AML-193 (cell line): ENCODE measurements around the gene COQ4.
A peak's percentile ranks its signal among the peaks of the same experiment; 100 is the strongest.

Experiments used
- DNase-seq, 2 experiments: peaks; one replicate each; lab custom pipeline; 2025; lab: John Stamatoyannopoulos, UW

The COQ4 gene

DNA sequence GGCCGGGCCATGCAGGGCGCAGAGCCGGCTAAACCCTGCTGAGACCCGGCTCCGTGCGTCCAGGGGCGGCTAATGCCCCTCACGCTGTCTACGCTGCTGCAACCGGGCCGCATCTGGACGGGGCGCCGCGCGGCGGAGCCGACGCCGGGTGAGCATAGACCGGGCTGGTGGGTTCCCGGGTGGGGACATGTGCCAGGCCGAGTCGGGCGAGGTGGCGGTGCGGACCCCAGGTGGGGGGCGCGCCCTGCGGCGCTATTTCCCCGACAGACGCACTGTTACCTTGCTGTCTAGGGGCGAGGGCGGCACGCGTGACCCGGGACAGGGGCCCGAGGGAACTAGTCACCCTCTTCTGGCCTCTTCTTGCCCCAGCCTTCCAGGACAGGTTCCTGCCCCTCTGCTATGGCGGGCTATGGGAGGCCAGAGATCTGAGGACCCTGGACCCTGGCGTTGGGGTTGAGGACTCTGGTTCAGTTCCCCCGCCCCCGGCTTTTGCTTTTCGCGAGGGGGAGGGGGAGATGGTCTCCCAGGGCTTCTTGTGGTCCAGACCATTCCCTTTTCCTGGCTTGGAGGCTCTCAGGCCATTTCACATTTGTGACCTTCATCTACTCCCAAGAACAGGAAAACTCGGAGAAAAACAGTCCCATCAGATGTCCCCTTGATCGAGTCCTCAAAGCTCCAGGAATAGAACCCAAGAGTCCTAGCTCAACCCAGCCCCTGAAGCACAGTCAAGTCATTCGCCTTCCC lies 18.2 kb downstream of the COQ4 start:
- DNase-seq, result no peak

GRCh38 chr9:128341435-128341849 lies 18.8 kb downstream of the COQ4 start:
- DNase-seq, result peak; percentile 65 to 66

DNA sequence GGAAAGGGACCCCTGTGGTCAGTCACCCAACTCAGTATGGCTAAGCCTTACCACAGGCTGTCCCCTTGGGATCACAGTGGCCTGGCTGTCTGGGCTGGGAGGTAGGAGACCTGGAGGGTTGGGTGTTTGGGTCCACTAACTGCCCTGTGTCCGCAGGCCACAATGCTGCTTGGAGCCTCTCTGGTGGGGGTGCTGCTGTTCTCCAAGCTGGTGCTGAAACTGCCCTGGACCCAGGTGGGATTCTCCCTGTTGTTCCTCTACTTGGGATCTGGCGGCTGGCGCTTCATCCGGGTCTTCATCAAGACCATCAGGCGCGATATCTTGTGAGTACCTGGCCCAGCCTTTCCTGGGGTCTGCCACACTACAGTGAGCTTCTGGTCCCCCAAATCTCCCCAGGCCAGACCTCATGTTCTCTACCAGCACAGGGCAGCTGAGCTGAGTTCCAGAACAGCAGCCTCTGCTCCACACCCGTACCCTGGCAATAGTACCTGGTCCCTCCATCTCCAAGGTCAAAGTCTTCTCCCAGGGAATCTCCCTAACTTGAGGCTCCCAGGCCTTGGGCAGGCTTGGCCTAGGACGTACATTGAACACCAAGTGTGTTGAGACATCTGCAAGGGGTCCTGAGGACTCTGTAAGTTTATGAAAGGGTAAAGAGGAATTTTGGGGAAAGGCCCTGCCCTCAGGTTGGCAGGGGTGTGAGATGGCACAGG lies 20.5 kb downstream of the COQ4 start:
- DNase-seq, result no peak

GRCh38 chr9:128343855-128344254 lies 21.2 kb downstream of the COQ4 start:
- DNase-seq, result no peak

DNA sequence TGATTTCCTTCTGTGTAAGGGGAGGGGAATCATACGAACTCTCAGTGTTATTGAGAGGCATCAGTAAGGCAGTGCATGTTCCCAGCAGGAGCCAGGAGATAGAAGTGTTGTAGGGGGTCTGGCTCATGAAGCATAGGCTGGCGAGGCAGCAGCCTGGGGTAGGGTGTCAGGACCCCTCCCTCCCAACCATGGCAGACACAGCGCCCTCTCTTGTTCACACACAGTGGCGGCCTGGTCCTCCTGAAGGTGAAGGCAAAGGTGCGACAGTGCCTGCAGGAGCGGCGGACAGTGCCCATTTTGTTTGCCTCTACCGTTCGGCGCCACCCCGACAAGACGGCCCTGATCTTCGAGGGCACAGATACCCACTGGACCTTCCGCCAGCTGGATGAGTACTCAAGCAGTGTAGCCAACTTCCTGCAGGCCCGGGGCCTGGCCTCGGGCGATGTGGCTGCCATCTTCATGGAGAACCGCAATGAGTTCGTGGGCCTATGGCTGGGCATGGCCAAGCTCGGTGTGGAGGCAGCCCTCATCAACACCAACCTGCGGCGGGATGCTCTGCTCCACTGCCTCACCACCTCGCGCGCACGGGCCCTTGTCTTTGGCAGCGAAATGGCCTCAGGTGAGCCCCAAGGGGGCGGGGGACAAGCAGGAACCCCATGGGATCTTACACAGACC lies 22.4 kb downstream of the COQ4 start:
- no peak for DNase-seq

DNA sequence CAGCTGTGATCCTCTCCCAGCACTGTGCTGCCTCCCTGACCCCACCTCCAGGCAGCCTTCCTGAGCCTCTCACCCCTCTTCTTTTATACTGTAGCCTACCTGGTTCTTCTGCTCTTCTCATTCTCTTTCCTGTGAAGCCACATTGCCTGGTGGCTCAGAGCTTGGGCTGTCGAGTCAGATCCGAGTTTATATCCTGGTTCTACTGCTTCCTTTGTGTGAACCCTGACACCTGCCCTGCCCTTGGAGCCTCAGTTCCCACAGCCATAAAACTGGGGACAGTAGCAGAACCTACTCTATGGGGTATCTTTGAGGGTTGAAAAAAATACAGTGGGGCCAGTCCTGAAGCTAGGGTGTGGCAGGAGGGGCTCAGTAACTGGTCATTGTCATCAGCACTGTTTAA lies 26.5 kb downstream of the COQ4 start:
- no peak for DNase-seq

GRCh38 chr9:128349772-128350171 lies 27.1 kb downstream of the COQ4 start:
- DNase-seq, result no peak

DNA sequence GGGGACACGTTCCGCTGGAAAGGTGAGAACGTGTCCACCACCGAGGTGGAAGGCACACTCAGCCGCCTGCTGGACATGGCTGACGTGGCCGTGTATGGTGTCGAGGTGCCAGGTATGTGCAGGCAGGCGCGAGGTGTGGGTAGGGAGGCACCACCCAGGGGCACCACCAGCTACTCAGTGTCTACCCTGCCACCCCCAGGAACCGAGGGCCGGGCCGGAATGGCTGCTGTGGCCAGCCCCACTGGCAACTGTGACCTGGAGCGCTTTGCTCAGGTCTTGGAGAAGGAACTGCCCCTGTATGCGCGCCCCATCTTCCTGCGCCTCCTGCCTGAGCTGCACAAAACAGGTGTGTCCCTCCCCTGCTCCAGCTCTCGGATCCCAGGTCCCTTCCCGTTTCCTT lies 32.8 kb downstream of the COQ4 start:
- no peak for DNase-seq

DNA sequence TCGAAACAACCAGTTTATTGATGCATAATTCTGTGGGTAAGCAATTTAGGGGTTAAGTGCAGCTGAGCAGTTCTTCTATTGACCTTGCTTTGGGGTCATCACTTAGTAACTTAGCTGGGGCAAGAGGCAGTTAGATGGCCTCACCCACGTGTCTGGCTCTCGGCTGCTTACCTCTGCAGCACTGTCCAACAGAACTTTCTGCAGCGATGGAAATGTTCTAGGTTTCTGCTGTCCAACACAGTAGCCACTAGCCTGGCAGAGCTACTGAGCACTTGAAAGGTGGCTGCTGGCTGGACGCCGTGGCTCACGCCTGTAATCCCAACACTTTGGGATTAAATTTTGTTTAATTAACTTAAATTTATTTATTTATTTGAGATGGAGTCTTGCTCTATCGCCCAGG lies 35.5 kb downstream of the COQ4 start:
- no peak for DNase-seq

DNA sequence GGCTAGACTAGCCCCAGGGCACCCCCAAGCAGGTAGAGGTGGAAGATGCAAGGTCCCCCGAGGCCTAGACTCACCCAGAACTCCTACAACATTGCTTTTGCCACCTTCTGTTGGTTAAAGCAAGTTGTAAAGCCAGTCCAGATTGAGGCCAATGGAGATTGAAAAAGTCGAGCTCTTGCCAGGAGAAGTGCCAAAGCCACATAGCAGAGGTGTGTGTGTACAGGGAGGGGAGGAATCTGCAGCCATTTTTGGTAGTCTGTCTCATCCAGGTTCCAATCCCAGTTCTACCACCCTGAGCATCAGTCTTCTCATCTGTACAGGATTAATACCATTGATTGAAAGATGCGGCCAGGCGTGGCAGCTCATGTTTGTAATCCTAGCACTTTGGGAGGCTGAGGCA lies 36.2 kb downstream of the COQ4 start:
- no peak for DNase-seq

DNA sequence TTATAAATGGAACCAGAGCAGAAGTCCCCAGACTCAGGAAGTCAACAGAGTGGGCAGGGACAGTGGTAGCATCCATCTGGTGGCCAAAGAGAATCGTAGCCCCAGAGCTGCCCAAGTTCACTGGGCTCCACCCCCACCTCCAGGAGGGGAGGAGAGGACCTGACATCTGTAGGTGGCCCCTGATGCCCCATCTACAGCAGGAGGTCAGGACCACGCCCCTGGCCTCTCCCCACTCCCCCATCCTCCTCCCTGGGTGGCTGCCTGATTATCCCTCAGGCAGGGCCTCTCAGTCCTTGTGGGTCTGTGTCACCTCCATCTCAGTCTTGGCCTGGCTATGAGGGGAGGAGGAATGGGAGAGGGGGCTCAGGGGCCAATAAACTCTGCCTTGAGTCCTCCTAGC lies 38.2 kb downstream of the COQ4 start:
- DNase-seq, result no peak

- DNase-seq, result no peak
Measured at GRCh38 chr9:128361296-128361985, 38.8 kb downstream of the COQ4 start.

GRCh38 chr9:128361986-128362646 lies 39.5 kb downstream of the COQ4 start:
- peak; percentile 55 to 71 for DNase-seq

- DNase-seq, result no peak
Measured at GRCh38 chr9:128362774-128363173, 40.1 kb downstream of the COQ4 start.

- DNase-seq, result no peak
Measured at GRCh38 chr9:128365525-128365924, 42.9 kb downstream of the COQ4 start.

DNA sequence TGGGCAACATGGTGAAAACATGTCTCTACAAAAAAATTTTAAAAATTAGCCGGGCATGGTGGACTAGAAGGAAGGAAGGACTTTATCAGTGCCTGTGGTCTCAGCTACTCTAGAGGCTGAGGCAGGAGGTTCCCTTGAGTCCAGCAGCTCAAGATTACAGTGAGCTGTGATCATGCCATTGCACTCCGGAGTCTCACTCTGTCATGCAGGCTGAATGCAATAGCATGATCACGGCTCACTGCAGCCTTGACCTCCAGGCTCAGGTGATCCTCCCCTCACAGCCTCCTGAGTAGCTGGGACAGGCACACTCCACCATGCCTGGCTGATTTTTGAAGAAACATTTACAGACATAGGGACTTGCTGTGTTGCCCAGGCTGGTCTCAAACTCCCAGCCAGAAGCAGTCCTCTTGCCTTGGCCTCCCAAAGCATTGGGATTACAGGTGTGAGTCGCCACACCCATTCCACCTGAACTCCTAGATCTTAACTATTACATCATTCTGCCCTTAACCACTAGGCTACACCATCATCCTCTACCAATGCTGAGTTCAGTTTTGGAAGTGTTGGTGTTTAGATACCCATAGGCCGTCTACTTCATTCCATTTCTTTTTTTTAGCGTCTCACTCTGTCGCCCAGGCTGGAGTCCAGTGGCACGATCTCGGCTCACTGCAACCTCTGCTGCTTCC lies 46.5 kb downstream of the COQ4 start:
- DNase-seq, result no peak

GRCh38 chr9:128370367-128370751 lies 47.7 kb downstream of the COQ4 start:
- peak in 1 of 2 experiments; percentile 21 for DNase-seq

- DNase-seq, result peak; percentile 88 to 91
Measured at GRCh38 chr9:128370752-128371629, 48.4 kb downstream of the COQ4 start, which contains the start of gene URM1. TSS of gene URM1 (plus strand) at chr9:128371374. CDS start at chr9:128371381, 7 bp downstream.

- no peak for DNase-seq
Measured at GRCh38 chr9:128371630-128372117, 49.0 kb downstream of the COQ4 start.

- DNase-seq, result no peak
Measured at GRCh38 chr9:128372188-128372641, 49.6 kb downstream of the COQ4 start.
